DND-41 (cell line): ENCODE results near the gene GPR18.

Experiments
- ATAC-seq: fragments of 200-7000 bp; cut with Tn5 transposase; 3 replicates; pipeline ENCODE4 v1.9.1; 2021; ENCODE audit warnings: low read depth; ENCODE audit not compliant: insufficient read depth
- DNase-seq: peaks from one replicate; pipeline ENCODE4 v3.0.0-alpha.2; 2020
- H2AFZ ChIP-seq: 2 replicates; pipeline ENCODE4 v1.6.0; 2012; ENCODE audit warnings: low read depth, low read length
- H3K27ac ChIP-seq: 2 replicates; pipeline ENCODE4 v1.5.1; 2012; ENCODE audit warnings: low read length, inconsistent platforms
- H3K27me3 ChIP-seq: fragments of 200-600 bp; sonication (generic); 2 replicates; pipeline ENCODE4 v1.6.0; 2012; ENCODE audit warnings: low read length, mild to moderate bottlenecking, inconsistent platforms; ENCODE audit not compliant: insufficient read depth, poor library complexity
- H3K36me3 ChIP-seq: 2 replicates; pipeline ENCODE4 v1.5.1; 2012; ENCODE audit warnings: low read length, inconsistent platforms; ENCODE audit not compliant: insufficient read depth
- H3K4me1 ChIP-seq: 2 replicates; pipeline ENCODE4 v1.5.1; 2012; ENCODE audit warnings: mild to moderate bottlenecking, low read length; ENCODE audit not compliant: insufficient read depth
- H3K4me2 ChIP-seq: 2 replicates; pipeline ENCODE4 v1.6.0; 2012; ENCODE audit warnings: mild to moderate bottlenecking, moderate library complexity, low read length, inconsistent platforms; ENCODE audit not compliant: insufficient read depth
- H3K4me3 ChIP-seq, 2 experiments: fragments of 200-600 bp in 1 of 2; shearing (Covaris generic) in 1 of 2; 2 replicates each; pipeline ENCODE4 v1.5.1; 2012 to 2016; ENCODE audit warnings: inconsistent platforms in 2 of 2, low read length in 2 of 2, mild to moderate bottlenecking in 2 of 2, low read depth in 1 of 2, moderate library complexity in 1 of 2
- H3K79me2 ChIP-seq: 2 replicates; pipeline ENCODE4 v1.6.0; 2012; ENCODE audit warnings: low read length, inconsistent platforms; ENCODE audit not compliant: insufficient read depth
- H3K9ac ChIP-seq: 2 replicates; pipeline ENCODE4 v1.6.0; 2012; ENCODE audit warnings: low read depth, mild to moderate bottlenecking, inconsistent platforms, low read length, moderate library complexity
- H3K9me3 ChIP-seq: 2 replicates; pipeline ENCODE4 v1.5.1; 2012; ENCODE audit warnings: low read length, moderate library complexity, mild to moderate bottlenecking, inconsistent platforms; ENCODE audit not compliant: insufficient read depth, severe bottlenecking
- H4K20me1 ChIP-seq: 2 replicates; pipeline ENCODE4 v1.6.0; 2012; ENCODE audit warnings: low read length; ENCODE audit not compliant: insufficient read depth
- CTCF ChIP-seq: IDR thresholded peaks from 2 replicates; pipeline ENCODE4 v1.5.1; 2012; ENCODE audit warnings: borderline replicate concordance, low read length, moderate library complexity, mild to moderate bottlenecking; ENCODE audit not compliant: poor library complexity, severe bottlenecking; ENCODE audit errors: extremely low read depth
- EZH2 ChIP-seq: IDR thresholded peaks from 3 replicates; pipeline ENCODE4 v1.6.1; 2012; ENCODE audit warnings: borderline replicate concordance, low read depth, mild to moderate bottlenecking, moderate library complexity, low read length, inconsistent platforms; ENCODE audit not compliant: severe bottlenecking

GPR18 gene

GRCh38 chr13:99228737-99229691 is 29.2 kb downstream of the GPR18 start:
- H3K4me3 ChIP-seq = peak overlapping the region in 1 of 2 experiments; percentile 30; a peak in 2 of 4 replicates
- H3K79me2 ChIP-seq = peaks cover 96% of the 10 kb centered on the region
- H4K20me1 ChIP-seq = peaks cover 65% of the 10 kb centered on the region
- H3K4me1 ChIP-seq = peaks cover 46% of the 10 kb centered on the region
- H2AFZ ChIP-seq = no peak overlapping the region
- H3K9me3 ChIP-seq = no peaks in the 10 kb centered on the region
- peak; percentile 86 for ATAC-seq
- no peaks in the 10 kb centered on the region for H3K27me3 ChIP-seq
- H3K27ac ChIP-seq = peak overlapping the region; percentile 90
- DNase-seq = peak; percentile 29
- TF ChIP-seq EZH2 (no peak), CTCF (no peak)
- H3K36me3 ChIP-seq = peaks cover 5% of the 10 kb centered on the region; the same call in 1 of the 2 replicates
- H3K9ac ChIP-seq = peak overlapping the region; percentile 39
- H3K4me2 ChIP-seq = peak overlapping the region; percentile 65

- Histone ChIP-seq H3K4me1 (peaks cover 52% of the 10 kb centered on the region), H2AFZ (no peak overlapping the region), H3K36me3 (peaks cover 5% of the 10 kb centered on the region; the same call in 1 of the 2 replicates), H3K9me3 (no peaks in the 10 kb centered on the region), H3K9ac (peak overlapping the region; percentile 24; the same call in 1 of the 2 replicates), H4K20me1 (peaks cover 63% of the 10 kb centered on the region), H3K4me3 (peak overlapping the region in 1 of 2 experiments; percentile 30; a peak in 1 of 4 replicates), H3K79me2 (peaks cover 96% of the 10 kb centered on the region), H3K27ac (peak overlapping the region; percentile 90), H3K27me3 (no peaks in the 10 kb centered on the region), H3K4me2 (peak overlapping the region; percentile 65)
- no peak for TF ChIP-seq CTCF
- no peak for TF ChIP-seq EZH2
- ATAC-seq (no peak), DNase-seq (no peak)
These were observed 30.1 kb downstream of the GPR18 start for GRCh38 chr13:99227909-99228688.

- no peaks in the 10 kb centered on the region for H3K9me3 ChIP-seq
- H4K20me1 ChIP-seq = peaks cover 59% of the 10 kb centered on the region
- H3K27me3 ChIP-seq = no peaks in the 10 kb centered on the region
- H3K4me2 ChIP-seq = peak overlapping the region; percentile 26
- no peak overlapping the region for H2AFZ ChIP-seq
- no peak overlapping the region for H3K9ac ChIP-seq
- TF ChIP-seq EZH2 (no peak), CTCF (no peak)
- peaks cover 52% of the 10 kb centered on the region for H3K4me1 ChIP-seq
- peaks cover 8% of the 10 kb centered on the region for H3K36me3 ChIP-seq
- H3K4me3 ChIP-seq = no peak overlapping the region
- H3K79me2 ChIP-seq = peaks cover 97% of the 10 kb centered on the region
- ATAC-seq (no peak), DNase-seq (no peak)
- H3K27ac ChIP-seq = peak overlapping the region; percentile 90
These were observed 30.8 kb downstream of the GPR18 start for GRCh38 chr13:99227331-99227900.
